ENCODE data around the gene TMEM183A.

Gene TMEM183A

GRCh38 chr1:203031467-203031866 is 24.3 kb downstream of the TMEM183A start:
- no peak for DNase-seq

GRCh38 chr1:203033287-203033686 is 26.1 kb downstream of the TMEM183A start:
- no peak for DNase-seq

GRCh38 chr1:203033917-203034316 is 26.7 kb downstream of the TMEM183A start:
- no peak for DNase-seq

DNA sequence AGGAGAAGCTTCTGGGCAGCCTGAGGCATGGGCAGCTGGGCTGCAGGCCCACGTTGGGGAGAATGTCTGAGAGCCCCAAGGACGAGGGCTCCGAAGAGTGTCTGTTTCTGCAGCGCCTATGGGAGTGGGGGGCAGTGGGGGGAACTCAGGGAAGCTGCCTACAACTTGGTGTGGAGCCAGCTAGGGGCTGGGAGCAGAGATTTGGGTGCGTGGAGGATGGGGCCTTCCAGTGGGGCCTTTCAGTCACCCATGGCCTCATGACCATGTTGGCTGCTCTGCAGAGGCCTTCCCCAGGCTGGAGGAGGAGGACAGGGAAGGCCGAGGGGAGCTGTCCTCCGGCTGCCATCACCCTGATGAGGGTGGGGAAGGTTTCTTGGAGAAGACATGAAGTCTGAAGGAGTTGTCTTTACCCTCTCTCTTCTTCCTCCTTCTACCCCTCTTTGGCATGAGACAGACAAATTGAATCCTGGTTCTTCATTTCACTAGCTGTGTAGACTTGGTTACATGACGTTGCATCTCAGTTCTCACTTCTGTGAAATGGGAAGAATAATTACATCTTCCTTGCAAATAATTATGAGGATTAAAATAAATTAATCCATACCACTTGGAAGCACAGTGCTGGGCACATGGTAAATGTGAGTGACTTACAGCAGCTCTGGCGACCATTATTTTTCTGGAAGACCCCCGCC is 27.4 kb downstream of the TMEM183A start:
- no peak for DNase-seq

GRCh38 chr1:203035111-203036000 is 28.2 kb downstream of the TMEM183A start:
- DNase-seq = no peak

DNA sequence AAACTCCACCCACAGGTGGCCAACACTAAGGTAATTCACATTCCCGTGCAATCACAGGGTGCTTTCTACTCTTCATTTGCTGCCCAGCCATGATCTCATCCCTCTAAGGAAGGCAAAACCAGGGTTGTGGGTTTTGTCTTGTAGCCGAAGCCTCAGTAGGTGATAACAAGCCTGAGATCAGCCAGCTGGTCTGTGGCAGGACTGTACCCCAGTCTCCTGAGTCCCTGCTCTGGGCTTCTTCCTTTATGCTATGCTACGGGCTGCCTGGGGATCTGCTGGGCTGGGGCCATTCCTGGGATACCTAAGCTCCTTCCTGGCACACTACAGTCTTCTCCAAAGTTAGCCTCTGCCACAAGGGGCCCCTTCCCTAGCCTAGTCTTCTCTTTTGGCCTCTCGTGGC is 29.0 kb downstream of the TMEM183A start:
- no peak for DNase-seq

GRCh38 chr1:203036537-203036936 is 29.4 kb downstream of the TMEM183A start:
- DNase-seq = no peak

GRCh38 chr1:203037509-203038190 is 30.5 kb downstream of the TMEM183A start:
- DNase-seq = no peak

DNA sequence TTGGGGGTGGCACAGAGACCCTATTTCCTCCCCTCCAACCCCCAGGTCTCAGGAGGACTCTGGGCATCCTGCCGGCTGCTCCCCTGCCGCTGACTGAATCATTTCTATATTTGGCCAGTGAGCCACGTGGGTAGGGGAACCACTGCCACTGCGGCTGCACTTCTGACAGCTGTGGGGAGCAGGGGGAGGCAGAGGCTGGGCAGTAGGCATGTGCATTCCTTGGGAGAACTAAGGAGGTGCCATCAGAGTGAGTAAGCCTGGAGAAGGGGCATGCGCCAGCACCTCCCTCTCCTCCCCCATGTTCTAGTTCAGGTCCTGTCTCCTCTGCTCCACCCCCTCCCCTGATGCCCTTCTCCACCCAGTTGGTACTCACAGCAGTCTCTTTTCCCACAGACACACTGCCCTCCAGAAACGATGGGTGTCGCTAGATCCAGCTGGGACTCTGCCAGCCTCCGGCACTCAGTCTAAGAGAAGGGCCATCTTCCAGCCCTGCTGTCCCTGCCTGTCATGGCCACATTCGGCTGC is 31.1 kb downstream of the TMEM183A start:
- no peak for DNase-seq

DNA sequence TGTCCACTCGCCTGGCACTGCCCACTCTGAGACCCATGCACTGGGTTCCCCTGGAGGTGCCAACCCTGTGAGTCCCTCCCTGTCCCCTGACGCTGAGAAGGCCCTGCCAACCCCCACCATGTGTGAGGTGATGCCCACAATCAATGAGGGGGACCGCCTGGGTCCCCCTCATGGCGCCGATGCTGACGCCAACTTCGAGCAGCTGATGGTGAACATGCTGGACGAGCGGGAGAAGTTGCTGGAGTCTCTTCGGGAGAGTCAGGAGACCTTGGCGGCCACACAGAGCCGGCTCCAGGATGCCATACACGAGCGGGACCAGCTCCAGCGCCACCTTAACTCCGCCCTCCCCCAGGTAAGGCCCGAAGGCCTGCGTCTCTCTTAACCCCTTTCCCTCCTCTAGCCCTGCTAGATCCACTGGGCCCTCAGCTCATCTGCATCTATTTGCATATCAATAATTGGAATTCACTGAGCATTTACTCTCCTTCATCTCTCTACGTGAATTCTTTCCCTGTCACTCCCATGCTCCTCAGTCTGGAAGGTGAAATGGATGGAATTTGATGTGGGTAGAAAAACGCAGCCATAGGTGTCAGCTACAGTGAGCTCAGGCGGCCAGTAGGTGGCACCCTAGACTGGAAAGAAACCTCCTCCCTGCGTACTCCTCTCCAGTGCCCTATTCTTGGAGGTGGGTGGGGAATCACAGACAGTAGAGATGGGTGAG is 31.9 kb downstream of the TMEM183A start:
- peak; percentile 59 for DNase-seq

DNA sequence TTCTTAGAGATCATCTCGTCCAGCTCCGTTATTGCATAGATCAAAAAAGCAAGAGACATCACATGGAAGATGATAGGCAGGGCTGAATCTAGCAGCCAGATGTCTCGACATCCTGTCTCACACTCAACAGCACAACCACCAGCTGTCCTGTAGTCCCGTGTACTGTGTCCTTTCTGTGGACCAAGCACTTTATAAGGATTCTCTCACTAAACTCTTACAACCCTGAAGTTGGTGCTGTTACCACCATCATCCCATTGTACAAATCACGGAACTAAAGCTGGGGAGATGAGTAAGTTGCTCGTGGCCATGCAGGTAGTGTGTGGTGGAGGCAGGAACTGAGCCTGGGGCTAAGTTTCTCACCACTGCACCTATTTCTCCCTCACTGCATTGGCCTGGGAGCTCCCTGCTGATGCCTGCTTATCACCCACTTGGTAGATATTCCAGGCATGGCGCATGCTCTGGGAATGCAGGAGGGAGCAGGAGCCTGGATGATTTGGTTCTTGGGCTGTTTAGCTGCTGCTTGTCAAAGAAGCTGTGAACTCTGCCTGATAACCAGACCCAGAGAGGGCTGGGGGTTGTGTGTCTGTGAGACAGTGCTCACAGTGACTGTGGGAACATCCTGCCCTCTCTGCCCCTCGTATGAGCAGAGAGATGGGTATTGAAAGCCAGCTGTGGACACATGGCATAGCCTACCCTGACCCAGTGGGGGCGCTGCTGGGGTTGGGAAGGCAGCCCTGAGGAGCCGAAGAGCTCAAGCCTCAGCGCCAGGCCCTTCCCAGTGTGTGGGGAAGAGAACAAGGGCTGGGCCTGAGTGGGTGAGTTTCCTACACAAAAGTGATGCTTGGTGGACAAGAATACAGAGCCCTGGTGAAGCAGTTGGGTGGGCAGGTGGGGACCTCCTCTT is 32.7 kb downstream of the TMEM183A start:
- DNase-seq = no peak

GRCh38 chr1:203040513-203041275 is 33.5 kb downstream of the TMEM183A start:
- DNase-seq = no peak

DNA sequence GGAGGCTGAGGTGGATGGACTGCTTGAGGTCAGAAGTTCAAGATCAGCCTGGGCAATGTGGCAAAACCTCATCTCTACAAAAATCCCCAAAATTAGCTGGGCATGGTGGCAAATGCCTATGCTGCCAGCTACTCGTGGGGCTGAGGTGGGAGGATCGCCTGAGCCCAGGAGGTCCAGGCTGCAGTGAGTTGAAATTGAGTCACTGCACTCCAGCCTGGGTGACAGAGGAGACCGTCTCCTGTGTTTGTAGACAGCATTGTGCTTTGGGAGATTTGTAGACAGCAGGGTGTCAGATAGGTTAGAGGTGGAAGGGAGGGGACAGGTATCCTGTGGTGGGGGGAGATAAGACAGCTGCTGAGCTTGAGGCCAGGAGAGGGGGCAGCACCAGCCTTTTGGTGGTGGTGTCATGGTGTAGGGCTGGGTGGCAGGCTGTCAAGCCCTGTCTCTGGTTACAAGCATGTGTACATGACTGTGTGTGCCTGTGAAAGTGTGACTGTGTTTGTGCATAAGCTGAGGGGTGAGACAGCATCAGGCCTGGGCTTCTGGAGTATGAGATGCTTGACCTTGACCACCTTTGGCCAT is 34.3 kb downstream of the TMEM183A start:
- no peak for DNase-seq

- DNase-seq = no peak
Measured at GRCh38 chr1:203043830-203044545, 36.8 kb downstream of the TMEM183A start.

DNA sequence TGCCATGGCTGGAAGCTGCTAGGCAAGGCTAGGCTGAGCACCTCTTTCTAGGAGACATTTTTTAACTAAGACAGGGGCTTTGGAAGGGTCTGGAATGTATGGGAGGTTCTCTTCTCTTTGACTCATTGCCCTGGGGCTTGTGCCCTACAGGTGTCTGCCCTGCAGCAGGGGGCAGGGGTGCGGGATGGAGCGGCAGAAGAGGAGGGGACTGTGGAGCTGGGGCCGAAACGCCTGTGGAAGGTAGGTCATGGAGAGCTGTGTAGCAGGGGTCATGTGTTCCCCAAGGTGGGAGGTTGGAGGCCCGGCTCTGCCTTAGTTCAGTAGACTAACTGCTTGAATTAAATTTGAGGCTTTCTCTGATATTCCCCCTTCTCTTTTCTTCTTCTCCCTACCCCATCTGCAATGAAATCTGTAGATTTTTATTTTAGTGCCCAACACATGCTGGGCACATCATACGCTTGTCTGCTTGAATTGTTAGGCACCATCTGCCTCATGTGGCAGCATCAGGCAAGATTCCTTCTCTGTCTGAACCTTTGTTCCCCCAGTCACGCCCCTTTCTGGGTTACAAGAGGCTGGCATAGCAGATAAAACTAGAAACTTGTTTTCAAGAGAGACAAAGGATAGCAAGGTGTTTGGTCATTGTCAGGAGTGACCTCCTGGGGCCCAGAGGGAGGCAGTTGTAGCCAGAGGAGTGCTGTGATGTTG is 37.5 kb downstream of the TMEM183A start:
- no peak for DNase-seq

DNA sequence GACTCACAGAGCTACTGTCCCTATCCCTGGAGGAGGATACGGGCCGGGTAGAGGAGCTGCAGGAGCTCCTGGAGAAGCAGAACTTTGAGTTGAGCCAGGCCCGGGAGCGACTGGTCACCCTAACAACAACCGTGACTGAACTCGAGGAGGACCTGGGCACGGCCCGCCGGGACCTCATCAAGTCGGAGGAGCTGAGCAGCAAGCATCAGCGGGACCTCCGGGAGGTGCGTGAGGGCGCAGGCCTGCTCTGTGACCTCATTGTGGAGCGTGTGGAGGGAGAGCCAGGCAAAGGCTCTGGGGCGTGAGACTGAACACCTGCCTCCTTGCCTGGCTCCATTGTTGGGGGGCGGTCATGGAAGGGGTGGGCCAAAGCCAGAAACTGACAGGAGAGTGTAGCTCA is 38.2 kb downstream of the TMEM183A start:
- DNase-seq = no peak

GRCh38 chr1:203045821-203046594 is 38.8 kb downstream of the TMEM183A start:
- no peak for DNase-seq

- no peak for DNase-seq
Measured at GRCh38 chr1:203046984-203047630, 39.9 kb downstream of the TMEM183A start.
